GM19468 (cell line): Measurements from ENCODE around the gene SMIM3.
A peak's percentile ranks its signal among the peaks of the same experiment; 100 is the strongest.
"Not testable (repeated sequence)": the region's sequence is repeated elsewhere in the genome, so short reads cannot be mapped to it uniquely, and the experiment has no call there.

Experiments
- ATAC-seq: cut with Tn5 transposase; IDR thresholded peaks from one replicate; pipeline ENCODE4 v1.9.1; 2021; ENCODE audit warnings: mild to moderate bottlenecking, moderate library complexity, moderate number of reproducible peaks; ENCODE audit not compliant: unreplicated experiment; ENCODE audit errors: extremely low read depth

Gene SMIM3

GRCh38 chr5:150789943-150790611 is 11.5 kb downstream of the SMIM3 start:
- peak; percentile 73 for ATAC-seq

- no peak for ATAC-seq
Observed at GRCh38 chr5:150791536-150791935, 13.0 kb downstream of the SMIM3 start.

GRCh38 chr5:150793423-150793888 is 14.9 kb downstream of the SMIM3 start:
- not testable (repeated sequence) for ATAC-seq

GRCh38 chr5:150794927-150795326 is 16.4 kb downstream of the SMIM3 start:
- no peak for ATAC-seq

- ATAC-seq, result no peak
Observed at GRCh38 chr5:150797384-150797783, 18.8 kb downstream of the SMIM3 start.

- no peak for ATAC-seq
Observed at GRCh38 chr5:150801117-150801927, 22.8 kb downstream of the SMIM3 start.

- ATAC-seq, result no peak
Observed at GRCh38 chr5:150804388-150804787, 25.8 kb downstream of the SMIM3 start.

- no peak for ATAC-seq
Observed at GRCh38 chr5:150809363-150809762, 30.8 kb downstream of the SMIM3 start.

GRCh38 chr5:150815010-150815409 is 36.5 kb downstream of the SMIM3 start:
- no peak for ATAC-seq

GRCh38 chr5:150816946-150817345 is 38.4 kb downstream of the SMIM3 start:
- ATAC-seq, result no peak

GRCh38 chr5:150829744-150830143 is 51.2 kb downstream of the SMIM3 start:
- ATAC-seq, result no peak

- not testable (repeated sequence) for ATAC-seq
Observed at GRCh38 chr5:150831821-150832220, 53.3 kb downstream of the SMIM3 start.

GRCh38 chr5:150836064-150836463 is 57.5 kb downstream of the SMIM3 start:
- ATAC-seq, result no peak

GRCh38 chr5:150836703-150837102 is 58.1 kb downstream of the SMIM3 start:
- no peak for ATAC-seq

- not testable (repeated sequence) for ATAC-seq
Observed at GRCh38 chr5:150845185-150845859, 66.8 kb downstream of the SMIM3 start.

GRCh38 chr5:150846308-150846653 is 67.7 kb downstream of the SMIM3 start, which contains the start of gene IRGM:
Gene IRGM, plus strand, starts transcription at chr5:150846521. Its CDS starts 1,603 bp downstream, at chr5:150848124.
- ATAC-seq, result not testable (repeated sequence)
